H9 (cell line): ENCODE data around the gene SLCO1C1. TPM values are rescaled to one million over a fixed set of nuclear protein-coding genes. Genes with fewer than 3 reads are reported as not detected.

Experiments
- DNase-seq: peaks from one replicate; pipeline ENCODE4 v3.0.0-alpha.2; 2017
- H2AFZ ChIP-seq: one replicate; pipeline ENCODE4 v1.6.1; 2013; ENCODE audit warnings: mild to moderate bottlenecking, low read length, control low read depth, moderate library complexity
- H2AK5ac ChIP-seq: 2 replicates; pipeline ENCODE4 v1.6.1; 2013; ENCODE audit warnings: low read length, control low read depth, mixed read lengths; ENCODE audit not compliant: insufficient read length
- H2BK120ac ChIP-seq: one replicate; pipeline ENCODE4 v1.6.1; 2013; ENCODE audit warnings: low read depth, mild to moderate bottlenecking, low read length, control low read depth, inconsistent platforms; ENCODE audit not compliant: poor library complexity, severe bottlenecking
- H2BK12ac ChIP-seq: 2 replicates; pipeline ENCODE4 v1.6.1; 2013; ENCODE audit warnings: low read length, control low read depth, mixed read lengths, low read depth; ENCODE audit not compliant: insufficient read length
- H2BK15ac ChIP-seq: 2 replicates; pipeline ENCODE4 v1.6.1; 2013; ENCODE audit warnings: low read depth, low read length, control low read depth
- H2BK20ac ChIP-seq: one replicate; pipeline ENCODE4 v1.6.1; 2013; ENCODE audit warnings: low read depth, mild to moderate bottlenecking, low read length, control low read depth, inconsistent platforms; ENCODE audit not compliant: poor library complexity, severe bottlenecking
- H2BK5ac ChIP-seq: 2 replicates; pipeline ENCODE4 v1.6.1; 2013; ENCODE audit warnings: low read length, control low read depth, mixed read lengths; ENCODE audit not compliant: insufficient read length
- H3K14ac ChIP-seq: 2 replicates; pipeline ENCODE4 v1.6.1; 2013; ENCODE audit warnings: low read length, control low read depth; ENCODE audit not compliant: insufficient read depth
- H3K18ac ChIP-seq: 2 replicates; pipeline ENCODE4 v1.6.1; 2013; ENCODE audit warnings: low read depth, mild to moderate bottlenecking, mixed read lengths, low read length, control low read depth; ENCODE audit not compliant: insufficient read length
- H3K23ac ChIP-seq: 2 replicates; pipeline ENCODE4 v1.6.1; 2013; ENCODE audit warnings: low read length, control low read depth, mixed read lengths, low read depth; ENCODE audit not compliant: insufficient read length
- H3K23me2 ChIP-seq: 2 replicates; pipeline ENCODE4 v1.6.1; 2013; ENCODE audit warnings: low read depth, mild to moderate bottlenecking, mixed read lengths, low read length, control low read depth; ENCODE audit not compliant: insufficient read length, poor library complexity, severe bottlenecking
- H3K27ac ChIP-seq: 2 replicates; pipeline ENCODE4 v1.5.1; 2013; ENCODE audit warnings: low read length, control low read depth, mixed read lengths, low read depth; ENCODE audit not compliant: insufficient read length
- H3K27me3 ChIP-seq: 2 replicates; pipeline ENCODE4 v1.6.1; 2013; ENCODE audit warnings: low read length, control low read depth, inconsistent platforms; ENCODE audit not compliant: insufficient read depth
- H3K4ac ChIP-seq: 2 replicates; pipeline ENCODE4 v1.6.1; 2013; ENCODE audit warnings: low read depth, mild to moderate bottlenecking, control low read depth, inconsistent platforms, low read length, moderate library complexity
- H3K4me1 ChIP-seq: 2 replicates; pipeline ENCODE4 v1.6.1; 2013; ENCODE audit warnings: low read length, control low read depth, inconsistent platforms; ENCODE audit not compliant: insufficient read depth
- H3K4me2 ChIP-seq: 2 replicates; pipeline ENCODE4 v1.6.1; 2013; ENCODE audit warnings: low read length, control low read depth, mixed read lengths; ENCODE audit not compliant: insufficient read length, insufficient read depth
- H3K56ac ChIP-seq: 2 replicates; pipeline ENCODE4 v1.6.1; 2013; ENCODE audit warnings: low read depth, mild to moderate bottlenecking, mixed read lengths, low read length, control low read depth; ENCODE audit not compliant: insufficient read length
- H3K79me1 ChIP-seq: 2 replicates; pipeline ENCODE4 v1.6.1; 2013; ENCODE audit warnings: low read depth, mild to moderate bottlenecking, moderate library complexity, low read length, control low read depth, inconsistent platforms; ENCODE audit not compliant: insufficient read depth, poor library complexity, severe bottlenecking
- H3K79me2 ChIP-seq: 2 replicates; pipeline ENCODE4 v1.6.1; 2013; ENCODE audit warnings: low read length, control low read depth, inconsistent platforms; ENCODE audit not compliant: insufficient read depth
- H3K9ac ChIP-seq: 2 replicates; pipeline ENCODE4 v1.6.1; 2013; ENCODE audit warnings: low read length, control low read depth, mixed read lengths; ENCODE audit not compliant: insufficient read length; ENCODE audit errors: extremely low read depth
- H3K9me3 ChIP-seq: one replicate; pipeline ENCODE4 v1.6.1; 2013; ENCODE audit warnings: low read depth, low read length, inconsistent platforms; ENCODE audit not compliant: control insufficient read depth
- H3T11ph ChIP-seq: one replicate; pipeline ENCODE4 v1.6.1; 2013; ENCODE audit warnings: mild to moderate bottlenecking, low read length, control low read depth, inconsistent platforms
- H4K20me1 ChIP-seq: one replicate; pipeline ENCODE4 v1.6.1; 2013; ENCODE audit not compliant: control insufficient read depth, insufficient read length, insufficient read depth
- H4K5ac ChIP-seq: 2 replicates; pipeline ENCODE4 v1.6.1; 2013; ENCODE audit warnings: low read depth, mild to moderate bottlenecking, mixed read lengths, low read length, control low read depth; ENCODE audit not compliant: insufficient read length
- H4K8ac ChIP-seq: replicated peaks from 2 replicates; pipeline ENCODE4 v1.6.1; 2013; ENCODE audit warnings: low read length, control low read depth, mixed read lengths, low read depth; ENCODE audit not compliant: insufficient read length
- H4K91ac ChIP-seq: 2 replicates; pipeline ENCODE4 v1.6.1; 2013; ENCODE audit warnings: low read depth, mild to moderate bottlenecking, moderate library complexity, mixed read lengths, low read length, control low read depth; ENCODE audit not compliant: insufficient read length
- H3K27ac Mint-ChIP-seq, 3 experiments: 2 replicates in 2 of 3; 3 replicates in 1 of 3; pipeline ENCODE4 v1.8.0; 2020 to 2021; ENCODE audit warnings: mixed read lengths in 3 of 3, mild to moderate bottlenecking in 1 of 3, moderate library complexity in 1 of 3
- H3K27me3 Mint-ChIP-seq: 2 replicates; pipeline ENCODE4 v1.8.0; 2021; ENCODE audit warnings: low read depth, mild to moderate bottlenecking, moderate library complexity, mixed read lengths
- H3K36me3 Mint-ChIP-seq, 3 experiments: 2 replicates in 2 of 3; 3 replicates in 1 of 3; pipeline ENCODE4 v1.8.0; 2020 to 2021; ENCODE audit warnings: low read depth in 3 of 3, mixed read lengths in 3 of 3; ENCODE audit not compliant: insufficient read depth in 1 of 3
- H3K4me1 Mint-ChIP-seq, 2 experiments: 2 replicates each; pipeline ENCODE4 v1.8.0; 2020; ENCODE audit warnings: mixed read lengths in 2 of 2
- H3K4me3 Mint-ChIP-seq, 2 experiments: 2 replicates in 1 of 2; 3 replicates in 1 of 2; pipeline ENCODE4 v1.8.0; 2020 to 2021; ENCODE audit warnings: mild to moderate bottlenecking in 2 of 2, mixed read lengths in 2 of 2, moderate library complexity in 1 of 2
- H3K9me3 Mint-ChIP-seq, 2 experiments: 2 replicates in 1 of 2; 3 replicates in 1 of 2; pipeline ENCODE4 v1.8.0; 2020; ENCODE audit warnings: mild to moderate bottlenecking in 2 of 2, mixed read lengths in 2 of 2, moderate library complexity in 1 of 2
- CTCF ChIP-seq: fragments of 200-600 bp; sonication (generic); conservative IDR thresholded peaks from 3 replicates; pipeline ENCODE4 v1.8.0; 2021; ENCODE audit warnings: antibody characterized with exemption, mild to moderate bottlenecking
- WGBS: extraction: QIAGEN DNeasy Blood & Tissue Kit; methylation state at CpG from one replicate; pipeline ENCODE4 v1.1.7; 2013; ENCODE audit warnings: missing lambda C conversion rate, low lambda C conversion rate, mixed read lengths; ENCODE audit not compliant: insufficient read length; ENCODE audit errors: extremely low coverage; 5-methylcytosine and 5-hydroxymethylcytosine counted together
- total RNA-seq: library from RNA; stranded (reverse); gene quantifications from 2 replicates; pipeline ENCODE4 v1.2.1, GENCODE V29; 2021

The SLCO1C1 gene
- total RNA-seq, 1 experiment from 2014 or later = not detected

GRCh38 chr12:20722142-20722541, 27.0 kb downstream of the SLCO1C1 start:
- H2BK15ac ChIP-seq = no peak overlapping the region
- no peaks in the 10 kb centered on the region for H4K20me1 ChIP-seq
- Mint-ChIP-seq H3K36me3 (no peaks in the 10 kb centered on the region), H3K9me3 (no peaks in the 10 kb centered on the region), H3K4me3 (no peak overlapping the region), H3K4me1 (no peaks in the 10 kb centered on the region), H3K27ac (no peak overlapping the region), H3K27me3 (no peaks in the 10 kb centered on the region)
- H3K4ac ChIP-seq = no peak overlapping the region
- no peak overlapping the region for H4K8ac ChIP-seq
- H3K23ac ChIP-seq = no peak overlapping the region
- no peak overlapping the region for H2BK120ac ChIP-seq
- H3K79me1 ChIP-seq = no peaks in the 10 kb centered on the region
- H3K9ac ChIP-seq = no peak overlapping the region
- H3K9me3 ChIP-seq = no peaks in the 10 kb centered on the region
- H4K91ac ChIP-seq = no peak overlapping the region
- no peak overlapping the region for H3K14ac ChIP-seq
- no peak for DNase-seq
- H2BK12ac ChIP-seq = no peak overlapping the region
- TF ChIP-seq CTCF = no peak
- H3K18ac ChIP-seq = no peak overlapping the region
- no peak overlapping the region for H3K56ac ChIP-seq
- H3K23me2 ChIP-seq = no peaks in the 10 kb centered on the region
- no peak overlapping the region for H3T11ph ChIP-seq
- H3K4me2 ChIP-seq = no peak overlapping the region
- H2BK5ac ChIP-seq = no peak overlapping the region
- no peak overlapping the region for H2AK5ac ChIP-seq
- H2AFZ ChIP-seq = no peak overlapping the region
- H3K79me2 ChIP-seq = no peaks in the 10 kb centered on the region
- no peak overlapping the region for H2BK20ac ChIP-seq
- no peak overlapping the region for H3K27ac ChIP-seq
- no peak overlapping the region for H4K5ac ChIP-seq
- no CpG with 5 or more reads among the region's 1 CpG for WGBS
- H3K4me1 ChIP-seq = no peaks in the 10 kb centered on the region
- H3K27me3 ChIP-seq = no peaks in the 10 kb centered on the region
